ENCODE results near the gene MUC5AC.

MUC5AC gene

GRCh38 chr11:1174441-1175370 lies 17.0 kb downstream of the MUC5AC start:
- in situ Hi-C loops (cut with HindIII; ENCODE audit: low pct_ligation_motif_present, low sequenced_read_pairs): no loop called here
- TF ChIP-seq CTCF (IDR thresholded peaks at IDR 0.05; ENCODE audit: low read depth, low read length, missing control alignments): no peak

GRCh38 chr11:1175461-1176223 lies 17.9 kb downstream of the MUC5AC start:
- Histone ChIP-seq H3K27me3 (replicated peaks) (no peaks in the 10 kb centered on the region), H3K27ac (no peak overlapping the region), H3K4me3 (ENCODE audit: low read depth, low read length) (no peak overlapping the region), H3K36me3 (replicated peaks) (no peaks in the 10 kb centered on the region)
- in situ Hi-C loops (cut with HindIII; ENCODE audit: low pct_ligation_motif_present, low sequenced_read_pairs): no loop called here
- no peak for DNase-seq
- TF ChIP-seq CTCF (IDR thresholded peaks at IDR 0.05; ENCODE audit: low read depth, low read length, missing control alignments): no peak

More at GRCh38 chr11:1174441-1175370, 17.0 kb downstream of the MUC5AC start:
- Histone ChIP-seq H3K27ac (no peak overlapping the region), H3K4me3 (ENCODE audit: low read depth, low read length) (no peak overlapping the region), H3K36me3 (replicated peaks) (no peaks in the 10 kb centered on the region), H3K27me3 (replicated peaks) (no peaks in the 10 kb centered on the region)
- DNase-seq: no peak

GRCh38 chr11:1176224-1177019 lies 18.7 kb downstream of the MUC5AC start:
- no peak overlapping the region for H3K4me3 ChIP-seq (ENCODE audit: low read depth, low read length)
- DNase-seq: no peak
- no peaks in the 10 kb centered on the region for H3K27me3 ChIP-seq (replicated peaks)
- no peak overlapping the region for H3K27ac ChIP-seq
- H3K36me3 ChIP-seq (replicated peaks): no peaks in the 10 kb centered on the region
- TF ChIP-seq CTCF (IDR thresholded peaks at IDR 0.05; ENCODE audit: low read depth, low read length, missing control alignments): no peak
- in situ Hi-C loops (cut with HindIII; ENCODE audit: low pct_ligation_motif_present, low sequenced_read_pairs): no loop called here

GRCh38 chr11:1177020-1177770 lies 19.4 kb downstream of the MUC5AC start:
- in situ Hi-C loops (cut with HindIII; ENCODE audit: low pct_ligation_motif_present, low sequenced_read_pairs): no loop called here
- Histone ChIP-seq H3K27ac (no peak overlapping the region), H3K27me3 (replicated peaks) (no peaks in the 10 kb centered on the region), H3K36me3 (replicated peaks) (no peaks in the 10 kb centered on the region), H3K4me3 (ENCODE audit: low read depth, low read length) (no peak overlapping the region)
- TF ChIP-seq CTCF (IDR thresholded peaks at IDR 0.05; ENCODE audit: low read depth, low read length, missing control alignments): no peak
- no peak for DNase-seq

- no peaks in the 10 kb centered on the region for H3K36me3 ChIP-seq (replicated peaks)
- no peak for TF ChIP-seq CTCF (IDR thresholded peaks at IDR 0.05; ENCODE audit: low read depth, low read length, missing control alignments)
- no peak overlapping the region for H3K27ac ChIP-seq
- no peak for DNase-seq
- H3K4me3 ChIP-seq (ENCODE audit: low read depth, low read length): no peak overlapping the region
- in situ Hi-C loops (cut with HindIII; ENCODE audit: low pct_ligation_motif_present, low sequenced_read_pairs): no loop called here
- H3K27me3 ChIP-seq (replicated peaks): no peaks in the 10 kb centered on the region
Measured at GRCh38 chr11:1177771-1178090, 20.0 kb downstream of the MUC5AC start.

Data from brain microvascular endothelial cell (primary cell).